BJ (cell line): ENCODE results near the gene DNAJC18. TPM values are rescaled to one million over a fixed set of nuclear protein-coding genes. Genes with fewer than 3 reads are reported as not detected.

Experiments
- CTCF ChIA-PET: fragments of 350-600 bp; formaldehyde crosslinking; extraction: SDS; loops from one replicate; lab custom pipeline; 2021; ENCODE audit warnings: antibody characterized with exemption, inconsistent platforms; lab: Yijun Ruan, JAX
- POLR2A ChIA-PET: fragments of 300-600 bp; sonication (Branson Sonifier 250); formaldehyde crosslinking; extraction: SDS; loops from one replicate; lab custom pipeline; 2021; ENCODE audit warnings: antibody characterized with exemption; lab: Charles Lee
- DNase-seq: peaks from one replicate; pipeline ENCODE4 v3.0.0-alpha.2; 2011; ENCODE audit warnings: low read depth
- H3K27me3 ChIP-seq: 2 replicates; pipeline ENCODE4 v1.6.0; 2011; ENCODE audit warnings: low read length; ENCODE audit not compliant: control insufficient read depth, insufficient read depth
- H3K36me3 ChIP-seq: 2 replicates; pipeline ENCODE4 v1.5.1; 2011; ENCODE audit warnings: low read length; ENCODE audit not compliant: control insufficient read depth, insufficient read depth
- H3K4me3 ChIP-seq: 2 replicates; pipeline ENCODE4 v1.5.1; 2011; ENCODE audit warnings: low read depth, mild to moderate bottlenecking, control low read depth, low read length
- polyA plus RNA-seq: library from polyadenylated mRNA; depleted of rRNA; stranded (reverse); fragments of >200 nt; gene quantifications from 2 replicates; pipeline ENCODE4 v1.2.3, GENCODE V29; 2011; rRNA removed
- small RNA-seq: library from RNA; depleted of rRNA; stranded (forward); fragments of <200 nt; gene quantifications from one replicate; pipeline ENCODE3, GENCODE V24; 2012; ENCODE audit warnings: low replicate concordance, low read depth; ENCODE audit not compliant: insufficient read length
- TF ChIP-seq, protein P1 (sequence below): IDR thresholded peaks from 2 replicates; pipeline ENCODE4 v1.5.1; 2011; ENCODE audit warnings: low read depth, mild to moderate bottlenecking, control low read depth, inconsistent platforms, low read length, moderate library complexity; ENCODE audit not compliant: insufficient read depth

The DNAJC18 gene
- polyA plus RNA-seq, 1 experiment, result 5.2 TPM

DNA sequence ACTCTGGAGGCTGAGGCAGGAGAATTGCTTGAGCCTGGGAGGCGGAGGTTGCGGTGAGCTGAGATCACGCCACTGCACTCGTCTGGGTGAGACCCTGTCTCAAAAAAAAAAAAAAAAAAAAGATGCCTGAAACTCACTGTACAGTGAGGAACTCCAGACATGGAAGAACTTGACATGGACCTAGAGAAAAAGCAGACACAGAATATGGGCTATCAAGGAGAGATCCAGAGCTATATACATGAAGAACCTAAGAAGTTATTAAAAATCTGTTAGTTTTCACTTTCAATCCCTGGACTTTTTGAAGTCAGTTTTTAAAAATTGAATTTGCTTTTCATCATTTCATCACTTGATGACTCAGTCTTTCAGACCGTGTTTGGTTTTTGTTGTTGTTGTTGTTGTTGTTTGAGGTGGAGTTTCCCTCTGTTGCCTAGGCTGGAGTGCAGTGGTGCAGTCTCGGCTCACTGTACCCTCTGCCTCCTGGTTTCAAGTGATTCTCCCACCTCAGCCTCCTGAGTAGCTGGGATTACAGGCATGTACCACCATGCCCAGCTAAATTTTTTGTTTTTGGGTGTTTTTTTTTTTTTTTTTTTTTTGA is 77.4 kb downstream of the DNAJC18 start:
- no peak overlapping the region for H3K4me3 ChIP-seq
- TF ChIP-seq, protein P1, sequence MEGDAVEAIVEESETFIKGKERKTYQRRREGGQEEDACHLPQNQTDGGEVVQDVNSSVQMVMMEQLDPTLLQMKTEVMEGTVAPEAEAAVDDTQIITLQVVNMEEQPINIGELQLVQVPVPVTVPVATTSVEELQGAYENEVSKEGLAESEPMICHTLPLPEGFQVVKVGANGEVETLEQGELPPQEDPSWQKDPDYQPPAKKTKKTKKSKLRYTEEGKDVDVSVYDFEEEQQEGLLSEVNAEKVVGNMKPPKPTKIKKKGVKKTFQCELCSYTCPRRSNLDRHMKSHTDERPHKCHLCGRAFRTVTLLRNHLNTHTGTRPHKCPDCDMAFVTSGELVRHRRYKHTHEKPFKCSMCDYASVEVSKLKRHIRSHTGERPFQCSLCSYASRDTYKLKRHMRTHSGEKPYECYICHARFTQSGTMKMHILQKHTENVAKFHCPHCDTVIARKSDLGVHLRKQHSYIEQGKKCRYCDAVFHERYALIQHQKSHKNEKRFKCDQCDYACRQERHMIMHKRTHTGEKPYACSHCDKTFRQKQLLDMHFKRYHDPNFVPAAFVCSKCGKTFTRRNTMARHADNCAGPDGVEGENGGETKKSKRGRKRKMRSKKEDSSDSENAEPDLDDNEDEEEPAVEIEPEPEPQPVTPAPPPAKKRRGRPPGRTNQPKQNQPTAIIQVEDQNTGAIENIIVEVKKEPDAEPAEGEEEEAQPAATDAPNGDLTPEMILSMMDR, result no peak
- CTCF ChIA-PET, result no interaction called here
- no peaks in the 10 kb centered on the region for H3K27me3 ChIP-seq
- H3K36me3 ChIP-seq, result peaks cover 7% of the 10 kb centered on the region
- POLR2A ChIA-PET, result interaction anchor here (0.6 kb wide), 1 partner anchor 326 kb away, joined by 5 read pairs; no protein-coding TSS in a partner anchor
- no peak for DNase-seq

DNA sequence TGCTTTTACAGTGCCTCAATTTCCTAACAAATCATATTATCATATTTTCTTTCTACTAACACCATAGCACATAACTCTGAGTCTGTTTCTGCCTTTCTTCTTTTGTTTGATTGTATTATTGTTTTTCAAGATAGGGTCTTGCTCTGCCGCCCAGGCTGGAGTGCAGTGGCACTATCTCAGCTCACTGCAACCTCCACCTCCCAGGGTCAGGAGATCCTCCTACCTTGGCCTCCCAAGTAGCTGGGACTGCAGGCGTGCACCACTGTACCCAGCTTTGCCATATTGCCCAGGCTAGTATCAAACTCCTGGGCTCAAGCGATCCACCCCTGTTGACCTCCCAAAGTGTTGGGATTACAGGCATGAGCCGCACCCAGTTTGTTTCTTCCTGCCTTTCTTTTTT is 78.9 kb downstream of the DNAJC18 start:
- TF ChIP-seq, protein P1, result no peak
- CTCF ChIA-PET, result interaction anchor here (1.0 to 1.3 kb wide), 2 partner anchors 9 to 14 kb away, joined by 3 read pairs; no protein-coding TSS in a partner anchor
- POLR2A ChIA-PET, result no interaction called here

More for the DNA sequence above, 78.9 kb downstream of the DNAJC18 start:
- H3K27me3 ChIP-seq, result no peaks in the 10 kb centered on the region
- peaks cover 4% of the 10 kb centered on the region for H3K36me3 ChIP-seq
- DNase-seq, result no peak
- H3K4me3 ChIP-seq, result no peak overlapping the region

Small RNA genes lying within 50 kb of the gene (small RNA-seq; reads per million reads assigned to genes)
- gene RNU5B-4P, result not detected

Other genes with a start within 250 kb of the DNAJC18 start
- 73.5 and 90.5 TPM in 2 replicates for gene SIL1, start 241.2 kb downstream of the DNAJC18 start, polyA plus RNA-seq
- gene MATR3, start 145.8 kb downstream of the DNAJC18 start, polyA plus RNA-seq, result 76.5 and 97.0 TPM in 2 replicates
- gene PAIP2, start 97.7 kb downstream of the DNAJC18 start, polyA plus RNA-seq, result 35.4 and 65.2 TPM in 2 replicates
- not detected in 2 replicates for gene SLC23A1, start 56.2 kb downstream of the DNAJC18 start, polyA plus RNA-seq
- not detected in 2 replicates for gene MZB1, start 49.6 kb downstream of the DNAJC18 start, polyA plus RNA-seq
- 0.23 and 0.40 TPM in 2 replicates for gene PROB1, start 44.4 kb downstream of the DNAJC18 start, polyA plus RNA-seq
- gene SPATA24, start 35.4 kb downstream of the DNAJC18 start, polyA plus RNA-seq, result 3.4 and 4.5 TPM in 2 replicates
- 0.37 and 0.38 TPM in 2 replicates for gene ECSCR, start 23.2 kb upstream of the DNAJC18 start, polyA plus RNA-seq
- not detected in 2 replicates for gene SMIM33, start 31.5 kb upstream of the DNAJC18 start, polyA plus RNA-seq
- gene STING1, start 43.2 kb upstream of the DNAJC18 start, polyA plus RNA-seq, result 110 and 194 TPM in 2 replicates
- gene UBE2D2, start 121.8 kb upstream of the DNAJC18 start, polyA plus RNA-seq, result 18.2 and 48.7 TPM in 2 replicates
- 36.5 and 50.4 TPM in 2 replicates for gene CXXC5, start 208.8 kb upstream of the DNAJC18 start, polyA plus RNA-seq